SU-DHL-6 (cell line): Measurements from ENCODE around the gene FEM1B.

Experiments used
- EZH2phosphoT487 ChIP-seq: fragments of 200-600 bp; sonication (generic), shearing (Covaris generic); conservative IDR thresholded peaks from 2 replicates; pipeline ENCODE4 v1.6.1; 2018; ENCODE audit warnings: mild to moderate bottlenecking, antibody characterized with exemption, low read length, moderate library complexity, mixed read lengths
- TF ChIP-seq, protein P1 (sequence below): fragments of 200-600 bp; sonication (generic); IDR thresholded peaks from one replicate; pipeline ENCODE4 v1.5.1; 2017; ENCODE audit warnings: antibody characterized with exemption, mild to moderate bottlenecking, low read length, moderate library complexity; ENCODE audit not compliant: insufficient read depth, poor library complexity, severe bottlenecking

DNA sequence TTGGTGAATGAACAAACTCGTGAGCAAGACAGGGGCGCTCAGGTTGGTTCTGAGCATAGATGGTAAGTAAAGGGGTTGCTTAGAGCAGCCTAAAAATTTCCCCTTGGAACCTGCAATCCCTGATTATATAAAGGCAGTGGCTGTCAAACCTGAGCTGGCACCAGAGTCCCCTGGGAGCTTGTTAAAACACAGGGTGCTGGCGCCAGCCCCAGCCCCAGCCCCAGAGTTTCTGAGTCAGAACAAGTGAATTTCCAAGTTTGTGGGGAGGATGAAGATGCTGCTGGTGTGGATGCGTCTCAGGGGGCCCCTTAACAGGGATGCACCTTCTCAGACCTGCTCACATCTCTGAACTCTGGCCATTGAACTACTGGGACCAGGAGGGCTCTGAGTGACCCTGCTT lies 48.2 kb downstream of the FEM1B start:
- TF ChIP-seq, protein P1, sequence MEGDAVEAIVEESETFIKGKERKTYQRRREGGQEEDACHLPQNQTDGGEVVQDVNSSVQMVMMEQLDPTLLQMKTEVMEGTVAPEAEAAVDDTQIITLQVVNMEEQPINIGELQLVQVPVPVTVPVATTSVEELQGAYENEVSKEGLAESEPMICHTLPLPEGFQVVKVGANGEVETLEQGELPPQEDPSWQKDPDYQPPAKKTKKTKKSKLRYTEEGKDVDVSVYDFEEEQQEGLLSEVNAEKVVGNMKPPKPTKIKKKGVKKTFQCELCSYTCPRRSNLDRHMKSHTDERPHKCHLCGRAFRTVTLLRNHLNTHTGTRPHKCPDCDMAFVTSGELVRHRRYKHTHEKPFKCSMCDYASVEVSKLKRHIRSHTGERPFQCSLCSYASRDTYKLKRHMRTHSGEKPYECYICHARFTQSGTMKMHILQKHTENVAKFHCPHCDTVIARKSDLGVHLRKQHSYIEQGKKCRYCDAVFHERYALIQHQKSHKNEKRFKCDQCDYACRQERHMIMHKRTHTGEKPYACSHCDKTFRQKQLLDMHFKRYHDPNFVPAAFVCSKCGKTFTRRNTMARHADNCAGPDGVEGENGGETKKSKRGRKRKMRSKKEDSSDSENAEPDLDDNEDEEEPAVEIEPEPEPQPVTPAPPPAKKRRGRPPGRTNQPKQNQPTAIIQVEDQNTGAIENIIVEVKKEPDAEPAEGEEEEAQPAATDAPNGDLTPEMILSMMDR, result no peak
- no peak for TF ChIP-seq EZH2phosphoT487
